Adipocyte (in vitro differentiated cells): Measurements from ENCODE around the gene DISP2.

Experiments used
- DNase-seq: peaks from one replicate; pipeline ENCODE4 v3.0.0-alpha.2; 2015; ENCODE audit warnings: low read depth
- H3K27me3 ChIP-seq: replicated peaks from 2 replicates; pipeline ENCODE4 v1.7.0; 2013; ENCODE audit warnings: mild to moderate bottlenecking, low read length, moderate library complexity; ENCODE audit not compliant: control insufficient read depth, insufficient read depth
- H3K36me3 ChIP-seq: 2 replicates; pipeline ENCODE4 v1.7.0; 2013; ENCODE audit warnings: low read length, mild to moderate bottlenecking, moderate library complexity; ENCODE audit not compliant: control insufficient read depth, insufficient read depth, severe bottlenecking
- H3K4me1 ChIP-seq: 2 replicates; pipeline ENCODE4 v1.7.0; 2013; ENCODE audit warnings: mild to moderate bottlenecking, low read length, moderate library complexity; ENCODE audit not compliant: control insufficient read depth, insufficient read depth
- H3K4me3 ChIP-seq: 2 replicates; pipeline ENCODE4 v1.7.0; 2013; ENCODE audit warnings: mild to moderate bottlenecking, low read length, moderate library complexity
- H3K9ac ChIP-seq: 2 replicates; pipeline ENCODE4 v1.7.0; 2013; ENCODE audit warnings: mild to moderate bottlenecking, low read length, moderate library complexity
- H3K9me3 ChIP-seq: 2 replicates; pipeline ENCODE4 v1.7.0; 2013; ENCODE audit warnings: mild to moderate bottlenecking, low read length, moderate library complexity; ENCODE audit not compliant: control insufficient read depth

DISP2 gene

DNA sequence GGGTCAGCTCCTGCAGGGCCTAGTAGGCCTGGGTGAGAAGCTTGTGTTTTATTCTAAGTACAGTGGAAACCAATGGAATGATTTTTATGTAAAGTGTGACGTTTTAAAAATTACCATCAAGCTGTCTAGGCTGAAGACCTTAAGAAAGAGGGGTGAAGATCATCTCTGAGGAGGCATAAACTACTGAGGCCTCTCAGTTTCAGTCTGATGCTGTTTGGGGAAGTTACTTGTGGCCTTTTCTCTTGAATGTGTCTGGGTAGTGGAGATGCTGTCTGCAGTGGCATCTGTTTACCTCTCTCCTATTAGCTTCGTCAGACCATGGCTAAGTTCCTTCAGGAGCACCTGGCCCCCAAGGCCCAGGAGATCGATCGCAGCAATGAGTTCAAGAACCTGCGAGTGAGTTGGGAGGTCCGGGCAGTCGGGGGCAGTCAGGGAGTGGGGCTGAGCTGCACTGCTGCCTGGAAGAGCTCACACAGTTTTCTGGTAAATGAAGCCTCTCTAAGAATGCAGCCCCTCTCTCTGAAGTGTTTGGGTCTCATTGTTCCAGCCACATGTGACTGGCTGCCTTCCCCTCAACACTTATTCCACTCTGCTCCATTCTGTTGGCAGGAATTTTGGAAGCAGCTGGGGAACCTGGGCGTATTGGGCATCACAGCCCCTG lies 49.4 kb downstream of the DISP2 start:
- peaks cover 44% of the 10 kb centered on the region for H3K36me3 ChIP-seq
- no peak for DNase-seq

DNA sequence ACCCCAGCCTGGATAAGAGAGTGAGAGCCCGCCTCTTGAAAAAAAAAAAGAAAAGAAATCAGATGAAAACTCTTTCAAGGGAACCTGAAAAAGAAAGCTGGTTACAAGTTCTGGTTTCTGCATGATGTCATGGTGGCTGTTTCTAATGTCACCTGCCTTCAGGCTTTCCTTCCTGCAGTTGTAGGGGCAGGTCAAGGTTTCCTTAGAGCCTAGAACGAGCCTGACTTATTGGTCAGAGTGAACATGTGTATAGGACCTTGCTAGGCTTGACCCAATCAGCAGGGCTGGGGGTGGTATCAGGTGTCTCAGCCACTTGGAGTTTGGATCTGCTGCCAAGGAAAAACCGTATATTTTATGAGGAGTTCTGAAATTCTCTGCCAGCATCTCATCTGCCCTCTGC lies 51.3 kb downstream of the DISP2 start:
- Histone ChIP-seq H3K27me3 (no peaks in the 10 kb centered on the region), H3K4me1 (peaks cover 34% of the 10 kb centered on the region), H3K9ac (no peak overlapping the region), H3K4me3 (no peak overlapping the region), H3K36me3 (peaks cover 63% of the 10 kb centered on the region), H3K9me3 (no peaks in the 10 kb centered on the region)
- DNase-seq = no peak

More for the DNA sequence above, 49.4 kb downstream of the DISP2 start:
- peaks cover 29% of the 10 kb centered on the region for H3K4me1 ChIP-seq
- H3K9me3 ChIP-seq = no peaks in the 10 kb centered on the region
- peak overlapping the region; percentile 21 for H3K9ac ChIP-seq
- peak overlapping the region; percentile 48 for H3K4me3 ChIP-seq
- no peaks in the 10 kb centered on the region for H3K27me3 ChIP-seq

DNA sequence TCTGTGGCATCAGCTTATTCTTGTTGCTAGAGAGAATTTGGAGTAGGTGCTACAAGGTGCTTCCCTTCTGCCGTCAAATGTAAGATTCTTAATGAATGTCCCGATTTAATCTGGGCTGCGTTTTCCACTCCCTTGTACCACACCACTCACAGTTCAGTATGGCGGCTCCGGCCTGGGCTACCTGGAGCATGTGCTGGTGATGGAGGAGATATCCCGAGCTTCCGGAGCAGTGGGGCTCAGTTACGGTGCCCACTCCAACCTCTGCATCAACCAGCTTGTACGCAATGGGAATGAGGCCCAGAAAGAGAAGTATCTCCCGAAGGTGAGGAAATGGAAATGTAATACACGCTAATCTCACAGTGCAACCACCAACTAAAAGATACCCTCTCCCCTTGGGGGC lies 52.5 kb downstream of the DISP2 start:
- Histone ChIP-seq H3K36me3 (peaks cover 74% of the 10 kb centered on the region), H3K27me3 (no peaks in the 10 kb centered on the region), H3K9ac (no peak overlapping the region), H3K4me1 (peaks cover 28% of the 10 kb centered on the region), H3K4me3 (no peak overlapping the region), H3K9me3 (no peaks in the 10 kb centered on the region)
- DNase-seq = no peak

DNA sequence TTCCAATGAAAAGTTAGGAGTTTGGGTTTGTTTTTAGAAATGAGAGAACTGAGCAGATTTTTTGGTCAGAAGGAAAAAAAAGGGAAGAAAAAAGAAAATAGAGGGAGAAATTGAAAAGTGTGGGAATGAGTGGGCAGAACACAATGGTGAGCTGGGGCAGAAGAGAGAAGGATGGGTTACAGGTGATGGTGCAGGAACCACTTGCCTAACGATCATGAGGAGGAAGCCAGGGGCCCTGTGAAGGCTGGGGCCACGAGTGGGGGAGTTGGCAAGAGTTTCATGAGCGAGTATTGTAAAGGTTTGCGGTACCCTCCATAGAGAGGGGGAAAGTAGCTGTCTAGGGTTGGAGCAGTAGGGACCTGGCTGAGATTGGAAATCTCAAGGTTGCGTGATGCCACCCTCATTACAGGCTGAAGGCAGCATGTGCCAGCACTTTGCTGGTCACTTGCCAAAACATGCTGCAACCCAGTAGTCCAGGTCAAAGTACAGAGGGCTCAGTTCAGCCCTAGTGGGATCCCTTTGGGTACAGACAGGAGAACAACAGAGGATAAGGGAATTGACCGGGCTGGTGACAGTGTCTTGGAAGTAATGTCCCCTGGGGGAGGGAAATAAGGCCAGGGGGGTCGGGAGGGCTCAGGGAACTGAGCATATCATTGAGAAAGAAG lies 54.2 kb downstream of the DISP2 start:
- peaks cover 17% of the 10 kb centered on the region for H3K4me1 ChIP-seq
- H3K4me3 ChIP-seq = no peak overlapping the region
- no peak for DNase-seq
- no peak overlapping the region for H3K9ac ChIP-seq
- H3K9me3 ChIP-seq = no peaks in the 10 kb centered on the region
- no peaks in the 10 kb centered on the region for H3K27me3 ChIP-seq
- H3K36me3 ChIP-seq = peaks cover 88% of the 10 kb centered on the region

DNA sequence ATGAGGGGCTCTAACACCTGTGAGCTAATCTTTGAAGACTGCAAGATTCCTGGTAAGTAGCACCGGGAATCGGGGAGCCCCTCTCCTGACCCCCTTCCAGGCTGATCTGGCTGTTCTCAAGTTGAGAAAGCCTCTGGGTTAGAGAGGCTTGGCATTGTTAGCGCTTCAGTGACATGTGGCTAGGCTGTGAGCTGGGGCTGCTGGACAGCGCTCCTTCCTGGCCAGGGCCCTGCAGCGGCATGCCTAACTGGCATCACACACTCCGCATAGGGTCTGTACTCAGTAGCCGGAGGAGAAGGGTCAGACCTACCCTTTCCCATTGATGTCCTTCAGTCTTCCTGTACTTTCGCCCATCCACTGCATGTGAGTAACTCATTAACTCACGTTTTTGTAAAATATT lies 55.0 kb downstream of the DISP2 start:
- H3K36me3 ChIP-seq = peaks cover 86% of the 10 kb centered on the region

DNA sequence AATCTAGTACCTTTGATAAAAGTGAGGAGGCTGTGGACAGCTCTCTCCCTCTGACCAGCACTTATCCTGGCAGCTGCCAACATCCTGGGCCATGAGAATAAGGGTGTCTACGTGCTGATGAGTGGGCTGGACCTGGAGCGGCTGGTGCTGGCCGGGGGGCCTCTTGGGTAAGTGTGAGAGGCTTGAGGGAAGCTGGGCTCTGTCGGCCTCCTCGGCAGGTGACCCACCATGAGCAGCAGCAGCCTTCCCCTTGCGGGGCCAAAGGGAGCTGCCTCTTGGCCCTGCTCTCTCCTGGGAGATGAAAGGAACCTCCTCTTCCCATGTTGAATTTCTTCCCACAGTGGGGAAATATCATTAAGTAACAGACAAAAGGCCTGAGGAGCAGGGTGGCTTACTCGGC lies 56.8 kb downstream of the DISP2 start:
- Histone ChIP-seq H3K9me3 (no peaks in the 10 kb centered on the region), H3K27me3 (no peaks in the 10 kb centered on the region), H3K4me1 (peaks cover 10% of the 10 kb centered on the region), H3K36me3 (peaks cover 81% of the 10 kb centered on the region), H3K9ac (no peak overlapping the region), H3K4me3 (no peak overlapping the region)
- no peak for DNase-seq

More for the DNA sequence above, 55.0 kb downstream of the DISP2 start:
- peaks cover 10% of the 10 kb centered on the region for H3K4me1 ChIP-seq
- DNase-seq = no peak
- no peak overlapping the region for H3K4me3 ChIP-seq
- H3K9ac ChIP-seq = no peak overlapping the region
- H3K9me3 ChIP-seq = no peaks in the 10 kb centered on the region
- no peaks in the 10 kb centered on the region for H3K27me3 ChIP-seq

DNA sequence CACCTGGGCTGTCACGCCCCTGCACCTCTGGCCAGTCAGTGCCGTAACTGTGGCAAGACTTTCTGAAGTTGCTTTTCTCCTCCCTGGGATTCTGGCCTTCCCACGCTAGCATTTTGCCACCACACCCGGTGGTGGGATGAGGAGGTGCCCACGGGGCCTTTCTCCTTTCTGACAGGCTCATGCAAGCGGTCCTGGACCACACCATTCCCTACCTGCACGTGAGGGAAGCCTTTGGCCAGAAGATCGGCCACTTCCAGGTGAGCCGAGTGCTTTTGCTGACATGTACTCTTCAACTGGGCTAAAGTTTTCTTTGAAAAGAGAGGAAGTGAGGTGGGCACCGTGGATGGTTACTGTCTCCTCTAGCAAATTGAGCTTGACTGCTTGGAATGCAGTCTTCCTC lies 57.2 kb downstream of the DISP2 start:
- H3K9ac ChIP-seq = no peak overlapping the region
- peaks cover 78% of the 10 kb centered on the region for H3K36me3 ChIP-seq
- no peak overlapping the region for H3K4me3 ChIP-seq
- DNase-seq = no peak
- H3K4me1 ChIP-seq = peaks cover 12% of the 10 kb centered on the region
- H3K27me3 ChIP-seq = no peaks in the 10 kb centered on the region
- no peaks in the 10 kb centered on the region for H3K9me3 ChIP-seq

DNA sequence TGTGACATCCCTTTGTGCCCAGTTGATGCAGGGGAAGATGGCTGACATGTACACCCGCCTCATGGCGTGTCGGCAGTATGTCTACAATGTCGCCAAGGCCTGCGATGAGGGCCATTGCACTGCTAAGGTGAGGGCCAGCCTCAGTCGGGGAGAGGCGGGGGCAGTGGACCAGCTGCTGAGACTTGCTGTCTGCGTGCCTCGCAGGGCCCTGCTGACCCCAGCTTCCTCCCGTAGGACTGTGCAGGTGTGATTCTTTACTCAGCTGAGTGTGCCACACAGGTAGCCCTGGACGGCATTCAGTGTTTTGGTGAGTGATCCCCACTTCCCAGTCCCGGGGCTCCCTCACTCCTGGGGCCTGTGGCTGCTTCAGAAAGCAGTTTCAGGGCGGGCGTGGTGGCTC lies 58.0 kb downstream of the DISP2 start:
- no peak for DNase-seq
- Histone ChIP-seq H3K4me3 (no peak overlapping the region), H3K36me3 (peaks cover 70% of the 10 kb centered on the region), H3K27me3 (no peaks in the 10 kb centered on the region), H3K9me3 (no peaks in the 10 kb centered on the region), H3K4me1 (peaks cover 20% of the 10 kb centered on the region), H3K9ac (no peak overlapping the region)

DNA sequence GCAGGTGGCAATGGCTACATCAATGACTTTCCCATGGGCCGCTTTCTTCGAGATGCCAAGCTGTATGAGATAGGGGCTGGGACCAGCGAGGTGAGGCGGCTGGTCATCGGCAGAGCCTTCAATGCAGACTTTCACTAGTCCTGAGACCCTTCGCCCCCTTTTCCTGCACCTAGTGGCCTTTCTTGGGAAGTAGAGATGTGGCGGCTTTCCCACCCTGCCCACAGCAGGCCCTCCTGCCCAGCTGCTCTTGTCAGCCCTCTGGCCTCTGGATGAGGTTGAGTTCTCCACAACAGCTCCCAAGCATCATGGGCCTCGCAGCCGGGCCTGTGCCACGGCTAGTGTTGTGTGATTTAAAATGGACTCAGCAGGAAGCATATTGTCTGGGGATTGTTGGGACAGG lies 60.1 kb downstream of the DISP2 start:
- peaks cover 52% of the 10 kb centered on the region for H3K36me3 ChIP-seq
- DNase-seq = no peak
- H3K9ac ChIP-seq = no peak overlapping the region
- peaks cover 18% of the 10 kb centered on the region for H3K4me1 ChIP-seq
- no peaks in the 10 kb centered on the region for H3K9me3 ChIP-seq
- H3K4me3 ChIP-seq = no peak overlapping the region
- no peaks in the 10 kb centered on the region for H3K27me3 ChIP-seq

DNA sequence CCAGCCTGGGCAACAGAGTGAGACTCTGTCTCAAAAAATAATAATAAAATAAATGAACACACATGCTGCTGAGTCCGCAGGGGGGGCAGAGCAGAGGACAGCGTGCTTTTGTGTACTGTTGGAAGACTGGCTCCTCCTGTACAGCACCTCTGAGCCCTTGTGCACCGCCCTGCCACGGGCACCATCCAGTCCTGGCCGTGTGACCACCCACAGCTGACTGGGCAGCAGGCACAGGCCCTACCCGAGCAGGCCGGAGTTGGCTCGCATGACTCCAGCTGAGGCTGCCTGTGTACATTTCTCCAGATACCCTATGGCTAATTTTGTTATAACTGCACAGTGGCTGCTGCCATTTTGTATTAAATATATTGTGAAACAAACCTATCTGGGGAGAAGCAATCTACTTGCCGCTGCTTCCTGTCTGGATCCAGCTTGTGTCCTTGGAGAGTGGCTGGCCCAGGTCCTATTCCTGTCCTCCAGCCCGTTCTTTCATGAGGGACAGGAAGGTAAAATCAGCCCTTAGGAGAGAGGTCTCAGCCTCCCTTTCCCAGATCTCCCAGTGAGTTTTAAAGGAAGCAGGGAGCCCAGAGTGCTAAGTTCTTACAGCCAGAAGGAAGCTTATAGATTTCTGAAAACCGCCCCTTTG lies 62.2 kb downstream of the DISP2 start:
- Histone ChIP-seq H3K4me1 (peaks cover 18% of the 10 kb centered on the region), H3K9me3 (no peaks in the 10 kb centered on the region), H3K36me3 (peaks cover 32% of the 10 kb centered on the region), H3K4me3 (no peak overlapping the region), H3K9ac (no peak overlapping the region), H3K27me3 (no peaks in the 10 kb centered on the region)
- no peak for DNase-seq

DNA sequence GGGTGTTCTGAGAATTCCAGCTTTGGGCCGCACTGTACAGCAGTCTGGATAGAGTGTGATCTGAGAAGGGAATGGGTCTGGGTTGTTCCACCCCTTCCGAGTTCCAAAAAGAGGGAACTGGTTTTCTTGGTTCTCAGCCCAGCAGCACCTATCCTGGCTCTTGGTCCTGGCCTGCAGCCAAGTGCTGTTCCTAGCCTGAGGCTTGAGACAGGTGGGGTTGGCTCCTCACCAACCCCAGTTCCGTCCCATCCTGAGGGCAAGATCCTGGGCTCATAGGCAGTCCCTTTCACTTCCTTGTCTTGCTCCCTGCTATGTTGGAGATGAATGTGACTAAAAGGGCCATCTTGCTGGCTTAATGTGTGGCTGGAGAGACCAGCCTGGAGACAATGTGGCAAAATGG lies 62.8 kb downstream of the DISP2 start:
- H3K27me3 ChIP-seq = no peaks in the 10 kb centered on the region
- no peak overlapping the region for H3K9ac ChIP-seq
- no peak for DNase-seq
- peaks cover 18% of the 10 kb centered on the region for H3K4me1 ChIP-seq
- peaks cover 26% of the 10 kb centered on the region for H3K36me3 ChIP-seq
- H3K9me3 ChIP-seq = no peaks in the 10 kb centered on the region
- no peak overlapping the region for H3K4me3 ChIP-seq
